WTC11 (cell line): ENCODE results near the gene NRXN3. TPM values are rescaled to one million over a fixed set of nuclear protein-coding genes. Genes with fewer than 3 reads are reported as not detected.

ENCODE experiments used
- ATAC-seq: fragments of 200-7000 bp; cut with Tn5 transposase; 2 replicates; pipeline ENCODE4 v1.10.0; 2021; ENCODE audit warnings: mild to moderate bottlenecking, moderate library complexity
- CTCF ChIA-PET: fragments of 300-600 bp; sonication (Branson Sonifier 250); formaldehyde crosslinking; loops from one replicate; lab custom pipeline; 2021; ENCODE audit warnings: antibody characterized with exemption; lab: Charles Lee
- POLR2A ChIA-PET: fragments of 350-600 bp; sonication (Branson Sonifier 250); formaldehyde crosslinking; loops from one replicate; lab custom pipeline; 2021; ENCODE audit warnings: antibody characterized with exemption; lab: Charles Lee
- DNase-seq: peaks from one replicate; pipeline ENCODE4 v3.0.0; 2021; ENCODE audit warnings: low spot score
- H3K27ac Mint-ChIP-seq: 2 replicates; pipeline ENCODE4 v1.8.0; 2021; ENCODE audit warnings: mixed read lengths
- H3K27me3 Mint-ChIP-seq: 2 replicates; pipeline ENCODE4 v1.8.0; 2021; ENCODE audit warnings: low read depth, mild to moderate bottlenecking, moderate library complexity, mixed read lengths
- H3K36me3 Mint-ChIP-seq: 2 replicates; pipeline ENCODE4 v1.8.0; 2021; ENCODE audit warnings: mixed read lengths
- H3K4me1 Mint-ChIP-seq: 2 replicates; pipeline ENCODE4 v1.8.0; 2022; ENCODE audit warnings: mixed read lengths
- H3K4me3 Mint-ChIP-seq: 2 replicates; pipeline ENCODE4 v1.8.0; 2021; ENCODE audit warnings: mild to moderate bottlenecking, moderate library complexity, mixed read lengths
- H3K9me3 Mint-ChIP-seq: 2 replicates; pipeline ENCODE4 v1.8.0; 2021; ENCODE audit warnings: mixed read lengths
- AFF4 ChIP-seq: sonication (generic); formaldehyde crosslinking; IDR thresholded peaks from 2 replicates; pipeline ENCODE4 v1.8.1; 2023; ENCODE audit warnings: mild to moderate bottlenecking, missing genetic modification reagents, borderline replicate concordance
- CREB1 ChIP-seq: sonication (generic); formaldehyde crosslinking; IDR thresholded peaks from 2 replicates; pipeline ENCODE4 v1.8.0; 2023; ENCODE audit warnings: mild to moderate bottlenecking, missing genetic modification reagents
- ERG ChIP-seq: fragments of 250-450 bp; sonication (Bioruptor Pico); IDR thresholded peaks from 2 replicates; pipeline ENCODE4 v1.8.0; 2021; ENCODE audit warnings: mild to moderate bottlenecking
- ETV6 ChIP-seq: sonication (generic); formaldehyde crosslinking; IDR thresholded peaks from 2 replicates; pipeline ENCODE4 v1.8.1; 2022; ENCODE audit warnings: mild to moderate bottlenecking, missing genetic modification reagents
- HMGXB4 ChIP-seq: sonication (generic); formaldehyde crosslinking; IDR thresholded peaks from 2 replicates; pipeline ENCODE4 v1.8.1; 2023; ENCODE audit warnings: mild to moderate bottlenecking, moderate library complexity, missing genetic modification reagents
- JUN ChIP-seq: sonication (generic); formaldehyde crosslinking; IDR thresholded peaks from 2 replicates; pipeline ENCODE4 v1.8.0; 2023; ENCODE audit warnings: mild to moderate bottlenecking, missing genetic modification reagents
- MLX ChIP-seq: sonication (generic); formaldehyde crosslinking; IDR thresholded peaks from 2 replicates; pipeline ENCODE4 v1.8.1; 2023; ENCODE audit warnings: mild to moderate bottlenecking, missing genetic modification reagents, moderate library complexity
- NFATC4 ChIP-seq: fragments of 250-450 bp; sonication (Bioruptor Pico); IDR thresholded peaks from 2 replicates; pipeline ENCODE4 v1.9.0; 2021; ENCODE audit warnings: mild to moderate bottlenecking
- NR1H2 ChIP-seq: sonication (generic); formaldehyde crosslinking; IDR thresholded peaks from 2 replicates; pipeline ENCODE4 v1.9.0; 2021; ENCODE audit warnings: mild to moderate bottlenecking, moderate library complexity, missing genetic modification reagents
- SOX15 ChIP-seq: fragments of 250-450 bp; sonication (Bioruptor Pico); IDR thresholded peaks from 2 replicates; pipeline ENCODE4 v1.9.0; 2021; ENCODE audit warnings: mild to moderate bottlenecking
- SP1 ChIP-seq: sonication (generic); formaldehyde crosslinking; conservative IDR thresholded peaks from 2 replicates; pipeline ENCODE4 v1.8.1; 2022; ENCODE audit warnings: missing genetic modification reagents
- TCF7 ChIP-seq: sonication (generic); formaldehyde crosslinking; IDR thresholded peaks from 2 replicates; pipeline ENCODE4 v1.8.0; 2022; ENCODE audit warnings: mild to moderate bottlenecking, low read depth, missing genetic modification reagents, moderate library complexity
- TEAD1 ChIP-seq: sonication (generic); formaldehyde crosslinking; IDR thresholded peaks from 2 replicates; pipeline ENCODE4 v1.8.0; 2022; ENCODE audit warnings: mild to moderate bottlenecking, missing genetic modification reagents
- ZNF121 ChIP-seq: sonication (generic); formaldehyde crosslinking; IDR thresholded peaks from 2 replicates; pipeline ENCODE4 v1.8.0; 2023; ENCODE audit warnings: missing genetic modification reagents
- ZNF263 ChIP-seq: sonication (generic); formaldehyde crosslinking; IDR thresholded peaks from 2 replicates; pipeline ENCODE4 v1.8.1; 2022; ENCODE audit warnings: low read depth, mild to moderate bottlenecking, moderate library complexity, missing genetic modification reagents
- ZNF671 ChIP-seq: fragments of 250-450 bp; sonication (Bioruptor Pico); IDR thresholded peaks from 2 replicates; pipeline ENCODE4 v1.8.0; 2021; ENCODE audit warnings: mild to moderate bottlenecking
- total RNA-seq: library from RNA; stranded (reverse); gene quantifications from 3 replicates; pipeline ENCODE4 v1.2.3, GENCODE V29; 2021
- TF ChIP-seq, protein P1 (sequence below): sonication (generic); formaldehyde crosslinking; IDR thresholded peaks from 2 replicates; pipeline ENCODE4 v1.8.1; 2023; ENCODE audit warnings: mild to moderate bottlenecking, missing genetic modification reagents
- TF ChIP-seq, protein P2 (sequence below): sonication (generic); formaldehyde crosslinking; IDR thresholded peaks from 2 replicates; pipeline ENCODE4 v1.8.1; 2023; ENCODE audit warnings: mild to moderate bottlenecking, missing genetic modification reagents
- TF ChIP-seq, protein P3 (sequence below): fragments of 250-450 bp; sonication (Bioruptor Pico); IDR thresholded peaks from 2 replicates; pipeline ENCODE4 v2.1.2; 2022; ENCODE audit warnings: mild to moderate bottlenecking, moderate library complexity

Gene NRXN3
- total RNA-seq, 1 experiment from 2014 or later = 3.0 TPM

DNA sequence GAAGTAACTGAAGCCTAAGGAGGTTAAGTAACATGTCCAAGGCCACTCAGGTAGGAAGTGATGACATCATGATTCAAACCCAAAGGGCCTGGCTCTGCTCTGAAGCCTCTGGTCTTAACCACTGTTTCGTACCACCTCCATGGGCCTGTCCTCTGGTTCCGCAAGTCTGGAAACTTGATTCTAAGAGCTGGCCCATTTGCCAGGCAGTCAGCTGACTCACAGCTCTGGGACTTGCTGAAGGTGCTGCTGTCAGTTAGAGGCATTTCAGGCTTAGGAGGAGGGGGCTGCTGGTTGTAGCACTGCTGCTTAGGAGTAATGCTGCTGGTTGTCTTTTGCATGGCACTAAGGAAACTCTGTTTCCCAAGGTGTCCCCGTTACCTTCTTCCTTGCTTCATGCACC, 7.9 kb downstream of the NRXN3 start:
- no peak overlapping the region for H3K27ac Mint-ChIP-seq
- H3K9me3 Mint-ChIP-seq = no peaks in the 10 kb centered on the region
- no peak overlapping the region for H3K4me3 Mint-ChIP-seq
- no peaks in the 10 kb centered on the region for H3K36me3 Mint-ChIP-seq
- POLR2A ChIA-PET = no interaction called here
- CTCF ChIA-PET = no interaction called here
- DNase-seq (no peak), ATAC-seq (no peak)
- TF ChIP-seq ZNF263 (CRISPR knock-in tag) (no peak), NFATC4 (CRISPR knock-in tag) (no peak), ZNF671 (CRISPR knock-in tag) (no peak), TEAD1 (CRISPR knock-in tag) (no peak), MLX (no peak), NR1H2 (CRISPR knock-in tag) (no peak), SP1 (CRISPR knock-in tag) (no peak)
- peaks cover 4% of the 10 kb centered on the region for H3K4me1 Mint-ChIP-seq
- H3K27me3 Mint-ChIP-seq = no peaks in the 10 kb centered on the region

DNA sequence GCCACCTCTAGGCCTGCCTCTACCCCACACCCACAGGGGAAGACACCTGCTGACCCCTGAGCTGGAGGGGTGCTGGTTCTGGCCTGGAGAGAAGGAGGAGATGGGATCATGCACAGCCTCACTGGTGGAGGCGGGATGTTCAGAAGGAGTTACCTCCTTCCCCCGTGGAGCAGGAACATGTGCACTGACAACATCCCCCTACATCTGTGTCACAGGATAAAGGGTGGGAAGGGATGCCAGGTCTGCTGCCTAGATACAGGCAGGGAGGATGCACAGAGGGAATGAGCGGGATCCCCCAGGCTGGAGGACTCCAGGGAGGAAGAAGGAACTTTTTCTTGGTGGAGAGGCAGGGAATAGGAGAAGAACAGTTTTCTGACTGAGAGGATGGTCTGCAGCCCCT, 8.8 kb downstream of the NRXN3 start:
- CTCF ChIA-PET = no interaction called here
- no peaks in the 10 kb centered on the region for H3K9me3 Mint-ChIP-seq
- H3K27ac Mint-ChIP-seq = no peak overlapping the region
- ATAC-seq (no peak), DNase-seq (no peak)
- no peaks in the 10 kb centered on the region for H3K27me3 Mint-ChIP-seq
- no peak overlapping the region for H3K4me3 Mint-ChIP-seq
- POLR2A ChIA-PET = no interaction called here
- no peaks in the 10 kb centered on the region for H3K36me3 Mint-ChIP-seq
- TF ChIP-seq, protein P1, sequence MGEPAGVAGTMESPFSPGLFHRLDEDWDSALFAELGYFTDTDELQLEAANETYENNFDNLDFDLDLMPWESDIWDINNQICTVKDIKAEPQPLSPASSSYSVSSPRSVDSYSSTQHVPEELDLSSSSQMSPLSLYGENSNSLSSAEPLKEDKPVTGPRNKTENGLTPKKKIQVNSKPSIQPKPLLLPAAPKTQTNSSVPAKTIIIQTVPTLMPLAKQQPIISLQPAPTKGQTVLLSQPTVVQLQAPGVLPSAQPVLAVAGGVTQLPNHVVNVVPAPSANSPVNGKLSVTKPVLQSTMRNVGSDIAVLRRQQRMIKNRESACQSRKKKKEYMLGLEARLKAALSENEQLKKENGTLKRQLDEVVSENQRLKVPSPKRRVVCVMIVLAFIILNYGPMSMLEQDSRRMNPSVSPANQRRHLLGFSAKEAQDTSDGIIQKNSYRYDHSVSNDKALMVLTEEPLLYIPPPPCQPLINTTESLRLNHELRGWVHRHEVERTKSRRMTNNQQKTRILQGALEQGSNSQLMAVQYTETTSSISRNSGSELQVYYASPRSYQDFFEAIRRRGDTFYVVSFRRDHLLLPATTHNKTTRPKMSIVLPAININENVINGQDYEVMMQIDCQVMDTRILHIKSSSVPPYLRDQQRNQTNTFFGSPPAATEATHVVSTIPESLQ (CRISPR knock-in tag) = no peak
- TF ChIP-seq HMGXB4 (CRISPR knock-in tag) (no peak), ERG (CRISPR knock-in tag) (no peak), AFF4 (no peak), SOX15 (CRISPR knock-in tag) (no peak), ETV6 (CRISPR knock-in tag) (no peak), TCF7 (CRISPR knock-in tag) (no peak), NR1H2 (CRISPR knock-in tag) (no peak), ZNF121 (CRISPR knock-in tag) (no peak), CREB1 (CRISPR knock-in tag) (no peak), JUN (no peak), SP1 (CRISPR knock-in tag) (no peak)
- TF ChIP-seq, protein P2, sequence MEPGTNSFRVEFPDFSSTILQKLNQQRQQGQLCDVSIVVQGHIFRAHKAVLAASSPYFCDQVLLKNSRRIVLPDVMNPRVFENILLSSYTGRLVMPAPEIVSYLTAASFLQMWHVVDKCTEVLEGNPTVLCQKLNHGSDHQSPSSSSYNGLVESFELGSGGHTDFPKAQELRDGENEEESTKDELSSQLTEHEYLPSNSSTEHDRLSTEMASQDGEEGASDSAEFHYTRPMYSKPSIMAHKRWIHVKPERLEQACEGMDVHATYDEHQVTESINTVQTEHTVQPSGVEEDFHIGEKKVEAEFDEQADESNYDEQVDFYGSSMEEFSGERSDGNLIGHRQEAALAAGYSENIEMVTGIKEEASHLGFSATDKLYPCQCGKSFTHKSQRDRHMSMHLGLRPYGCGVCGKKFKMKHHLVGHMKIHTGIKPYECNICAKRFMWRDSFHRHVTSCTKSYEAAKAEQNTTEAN = no peak
- TF ChIP-seq, protein P3, sequence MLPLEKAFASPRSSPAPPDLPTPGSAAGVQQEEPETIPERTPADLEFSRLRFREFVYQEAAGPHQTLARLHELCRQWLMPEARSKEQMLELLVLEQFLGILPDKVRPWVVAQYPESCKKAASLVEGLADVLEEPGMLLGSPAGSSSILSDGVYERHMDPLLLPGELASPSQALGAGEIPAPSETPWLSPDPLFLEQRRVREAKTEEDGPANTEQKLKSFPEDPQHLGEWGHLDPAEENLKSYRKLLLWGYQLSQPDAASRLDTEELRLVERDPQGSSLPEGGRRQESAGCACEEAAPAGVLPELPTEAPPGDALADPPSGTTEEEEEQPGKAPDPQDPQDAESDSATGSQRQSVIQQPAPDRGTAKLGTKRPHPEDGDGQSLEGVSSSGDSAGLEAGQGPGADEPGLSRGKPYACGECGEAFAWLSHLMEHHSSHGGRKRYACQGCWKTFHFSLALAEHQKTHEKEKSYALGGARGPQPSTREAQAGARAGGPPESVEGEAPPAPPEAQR (CRISPR knock-in tag) = no peak
- peaks cover 4% of the 10 kb centered on the region for H3K4me1 Mint-ChIP-seq
